H9 (cell line): ENCODE measurements around the gene DLG1. TPM values are rescaled to one million over a fixed set of nuclear protein-coding genes. Genes with fewer than 3 reads are reported as not detected.

Experiments used
- DNase-seq: peaks from one replicate; pipeline ENCODE4 v3.0.0-alpha.2; 2017
- H2AFZ ChIP-seq: one replicate; pipeline ENCODE4 v1.6.1; 2013; ENCODE audit warnings: mild to moderate bottlenecking, low read length, control low read depth, moderate library complexity
- H2AK5ac ChIP-seq: 2 replicates; pipeline ENCODE4 v1.6.1; 2013; ENCODE audit warnings: low read length, control low read depth, mixed read lengths; ENCODE audit not compliant: insufficient read length
- H2BK120ac ChIP-seq: one replicate; pipeline ENCODE4 v1.6.1; 2013; ENCODE audit warnings: low read depth, mild to moderate bottlenecking, low read length, control low read depth, inconsistent platforms; ENCODE audit not compliant: poor library complexity, severe bottlenecking
- H2BK12ac ChIP-seq: 2 replicates; pipeline ENCODE4 v1.6.1; 2013; ENCODE audit warnings: low read length, control low read depth, mixed read lengths, low read depth; ENCODE audit not compliant: insufficient read length
- H2BK15ac ChIP-seq: 2 replicates; pipeline ENCODE4 v1.6.1; 2013; ENCODE audit warnings: low read depth, low read length, control low read depth
- H2BK20ac ChIP-seq: one replicate; pipeline ENCODE4 v1.6.1; 2013; ENCODE audit warnings: low read depth, mild to moderate bottlenecking, low read length, control low read depth, inconsistent platforms; ENCODE audit not compliant: poor library complexity, severe bottlenecking
- H2BK5ac ChIP-seq: 2 replicates; pipeline ENCODE4 v1.6.1; 2013; ENCODE audit warnings: low read length, control low read depth, mixed read lengths; ENCODE audit not compliant: insufficient read length
- H3K14ac ChIP-seq: 2 replicates; pipeline ENCODE4 v1.6.1; 2013; ENCODE audit warnings: low read length, control low read depth; ENCODE audit not compliant: insufficient read depth
- H3K18ac ChIP-seq: 2 replicates; pipeline ENCODE4 v1.6.1; 2013; ENCODE audit warnings: low read depth, mild to moderate bottlenecking, mixed read lengths, low read length, control low read depth; ENCODE audit not compliant: insufficient read length
- H3K23ac ChIP-seq: 2 replicates; pipeline ENCODE4 v1.6.1; 2013; ENCODE audit warnings: low read length, control low read depth, mixed read lengths, low read depth; ENCODE audit not compliant: insufficient read length
- H3K23me2 ChIP-seq: 2 replicates; pipeline ENCODE4 v1.6.1; 2013; ENCODE audit warnings: low read depth, mild to moderate bottlenecking, mixed read lengths, low read length, control low read depth; ENCODE audit not compliant: insufficient read length, poor library complexity, severe bottlenecking
- H3K27ac ChIP-seq: 2 replicates; pipeline ENCODE4 v1.5.1; 2013; ENCODE audit warnings: low read length, control low read depth, mixed read lengths, low read depth; ENCODE audit not compliant: insufficient read length
- H3K27me3 ChIP-seq: 2 replicates; pipeline ENCODE4 v1.6.1; 2013; ENCODE audit warnings: low read length, control low read depth, inconsistent platforms; ENCODE audit not compliant: insufficient read depth
- H3K4ac ChIP-seq: 2 replicates; pipeline ENCODE4 v1.6.1; 2013; ENCODE audit warnings: low read depth, mild to moderate bottlenecking, control low read depth, inconsistent platforms, low read length, moderate library complexity
- H3K4me1 ChIP-seq: 2 replicates; pipeline ENCODE4 v1.6.1; 2013; ENCODE audit warnings: low read length, control low read depth, inconsistent platforms; ENCODE audit not compliant: insufficient read depth
- H3K4me2 ChIP-seq: 2 replicates; pipeline ENCODE4 v1.6.1; 2013; ENCODE audit warnings: low read length, control low read depth, mixed read lengths; ENCODE audit not compliant: insufficient read length, insufficient read depth
- H3K56ac ChIP-seq: 2 replicates; pipeline ENCODE4 v1.6.1; 2013; ENCODE audit warnings: low read depth, mild to moderate bottlenecking, mixed read lengths, low read length, control low read depth; ENCODE audit not compliant: insufficient read length
- H3K79me1 ChIP-seq: 2 replicates; pipeline ENCODE4 v1.6.1; 2013; ENCODE audit warnings: low read depth, mild to moderate bottlenecking, moderate library complexity, low read length, control low read depth, inconsistent platforms; ENCODE audit not compliant: insufficient read depth, poor library complexity, severe bottlenecking
- H3K79me2 ChIP-seq: 2 replicates; pipeline ENCODE4 v1.6.1; 2013; ENCODE audit warnings: low read length, control low read depth, inconsistent platforms; ENCODE audit not compliant: insufficient read depth
- H3K9ac ChIP-seq: 2 replicates; pipeline ENCODE4 v1.6.1; 2013; ENCODE audit warnings: low read length, control low read depth, mixed read lengths; ENCODE audit not compliant: insufficient read length; ENCODE audit errors: extremely low read depth
- H3K9me3 ChIP-seq: one replicate; pipeline ENCODE4 v1.6.1; 2013; ENCODE audit warnings: low read depth, low read length, inconsistent platforms; ENCODE audit not compliant: control insufficient read depth
- H3T11ph ChIP-seq: one replicate; pipeline ENCODE4 v1.6.1; 2013; ENCODE audit warnings: mild to moderate bottlenecking, low read length, control low read depth, inconsistent platforms
- H4K20me1 ChIP-seq: one replicate; pipeline ENCODE4 v1.6.1; 2013; ENCODE audit not compliant: control insufficient read depth, insufficient read length, insufficient read depth
- H4K5ac ChIP-seq: 2 replicates; pipeline ENCODE4 v1.6.1; 2013; ENCODE audit warnings: low read depth, mild to moderate bottlenecking, mixed read lengths, low read length, control low read depth; ENCODE audit not compliant: insufficient read length
- H4K8ac ChIP-seq: replicated peaks from 2 replicates; pipeline ENCODE4 v1.6.1; 2013; ENCODE audit warnings: low read length, control low read depth, mixed read lengths, low read depth; ENCODE audit not compliant: insufficient read length
- H4K91ac ChIP-seq: 2 replicates; pipeline ENCODE4 v1.6.1; 2013; ENCODE audit warnings: low read depth, mild to moderate bottlenecking, moderate library complexity, mixed read lengths, low read length, control low read depth; ENCODE audit not compliant: insufficient read length
- H3K27ac Mint-ChIP-seq, 3 experiments: 2 replicates in 2 of 3; 3 replicates in 1 of 3; pipeline ENCODE4 v1.8.0; 2020 to 2021; ENCODE audit warnings: mixed read lengths in 3 of 3, mild to moderate bottlenecking in 1 of 3, moderate library complexity in 1 of 3
- H3K27me3 Mint-ChIP-seq: 2 replicates; pipeline ENCODE4 v1.8.0; 2021; ENCODE audit warnings: low read depth, mild to moderate bottlenecking, moderate library complexity, mixed read lengths
- H3K36me3 Mint-ChIP-seq, 3 experiments: 2 replicates in 2 of 3; 3 replicates in 1 of 3; pipeline ENCODE4 v1.8.0; 2020 to 2021; ENCODE audit warnings: low read depth in 3 of 3, mixed read lengths in 3 of 3; ENCODE audit not compliant: insufficient read depth in 1 of 3
- H3K4me1 Mint-ChIP-seq, 2 experiments: 2 replicates each; pipeline ENCODE4 v1.8.0; 2020; ENCODE audit warnings: mixed read lengths in 2 of 2
- H3K4me3 Mint-ChIP-seq, 2 experiments: 2 replicates in 1 of 2; 3 replicates in 1 of 2; pipeline ENCODE4 v1.8.0; 2020 to 2021; ENCODE audit warnings: mild to moderate bottlenecking in 2 of 2, mixed read lengths in 2 of 2, moderate library complexity in 1 of 2
- H3K9me3 Mint-ChIP-seq, 2 experiments: 2 replicates in 1 of 2; 3 replicates in 1 of 2; pipeline ENCODE4 v1.8.0; 2020; ENCODE audit warnings: mild to moderate bottlenecking in 2 of 2, mixed read lengths in 2 of 2, moderate library complexity in 1 of 2
- WGBS: extraction: QIAGEN DNeasy Blood & Tissue Kit; methylation state at CpG from one replicate; pipeline ENCODE4 v1.1.7; 2013; ENCODE audit warnings: missing lambda C conversion rate, low lambda C conversion rate, mixed read lengths; ENCODE audit not compliant: insufficient read length; ENCODE audit errors: extremely low coverage; 5-methylcytosine and 5-hydroxymethylcytosine counted together
- total RNA-seq: library from RNA; stranded (reverse); gene quantifications from 2 replicates; pipeline ENCODE4 v1.2.1, GENCODE V29; 2021
- TF ChIP-seq, protein P1 (sequence below): fragments of 200-600 bp; sonication (generic); conservative IDR thresholded peaks from 3 replicates; pipeline ENCODE4 v1.8.0; 2021; ENCODE audit warnings: antibody characterized with exemption, mild to moderate bottlenecking

DLG1 gene
- total RNA-seq, 1 experiment from 2014 or later: 84.1 TPM

DNA sequence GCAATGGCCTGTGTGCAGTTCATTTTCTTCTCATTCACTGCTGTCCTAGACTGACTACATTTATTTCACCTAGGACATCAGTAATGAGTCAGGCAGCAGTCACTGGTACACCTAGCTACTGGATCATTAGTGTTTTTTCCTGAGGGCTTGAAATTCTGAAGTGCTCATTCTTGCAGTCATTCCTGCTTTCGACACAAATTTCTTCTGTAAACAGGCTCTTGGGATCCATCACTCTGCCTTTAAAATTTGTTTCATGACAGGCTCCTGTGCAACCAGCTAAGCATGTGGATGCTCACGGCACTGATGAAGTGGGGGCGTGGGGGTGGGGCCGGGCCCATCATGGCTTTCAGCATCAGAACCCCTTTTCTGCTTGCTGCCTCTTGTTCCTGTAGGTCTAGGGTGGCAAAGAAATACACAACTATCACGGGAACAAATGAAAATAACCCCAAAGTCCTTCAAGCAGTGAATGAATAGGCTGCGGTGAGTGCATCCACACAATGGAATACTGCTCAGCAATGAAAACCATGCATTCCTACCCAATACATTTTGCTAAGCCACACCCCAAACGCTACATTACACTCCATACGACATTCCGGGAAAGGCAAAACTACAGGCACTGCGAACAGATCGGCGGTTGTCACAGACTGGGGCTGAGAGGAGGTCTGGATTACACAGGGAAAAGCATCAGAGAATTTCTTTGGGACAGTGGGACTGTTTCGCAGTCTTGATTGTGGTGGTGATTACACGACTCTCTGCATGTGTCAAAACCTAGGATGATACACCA, 259.5 kb downstream of the DLG1 start:
- no peaks in the 10 kb centered on the region for H3K9me3 ChIP-seq
- no peaks in the 10 kb centered on the region; a peak in 1 of 7 replicates for H3K36me3 Mint-ChIP-seq
- no peak overlapping the region for H3K9ac ChIP-seq
- no peak overlapping the region for H4K91ac ChIP-seq
- no peak for DNase-seq
- H3K79me1 ChIP-seq: no peaks in the 10 kb centered on the region
- no peak overlapping the region for H2BK5ac ChIP-seq
- H2AFZ ChIP-seq: no peak overlapping the region
- no peaks in the 10 kb centered on the region for H3K23me2 ChIP-seq
- no peak overlapping the region for H2BK20ac ChIP-seq
- H3K23ac ChIP-seq: no peak overlapping the region
- H3K79me2 ChIP-seq: no peaks in the 10 kb centered on the region
- H3K27ac Mint-ChIP-seq: no peak overlapping the region; a peak in 1 of 7 replicates
- H4K20me1 ChIP-seq: no peaks in the 10 kb centered on the region
- no peak overlapping the region for H3K27ac ChIP-seq
- no peak overlapping the region for H4K5ac ChIP-seq
- H3K9me3 Mint-ChIP-seq: peaks cover 1% of the 10 kb centered on the region in 2 experiments; a peak in 2 of 5 replicates
- no CpG with 5 or more reads among the region's 14 CpGs for WGBS
- no peaks in the 10 kb centered on the region for H3K4me1 ChIP-seq
- H3K4ac ChIP-seq: no peak overlapping the region
- peaks cover 13% of the 10 kb centered on the region for H3K27me3 Mint-ChIP-seq
- no peak overlapping the region for H3K4me3 Mint-ChIP-seq
- H4K8ac ChIP-seq: no peak overlapping the region
- no peaks in the 10 kb centered on the region for H3K27me3 ChIP-seq
- TF ChIP-seq, protein P1, sequence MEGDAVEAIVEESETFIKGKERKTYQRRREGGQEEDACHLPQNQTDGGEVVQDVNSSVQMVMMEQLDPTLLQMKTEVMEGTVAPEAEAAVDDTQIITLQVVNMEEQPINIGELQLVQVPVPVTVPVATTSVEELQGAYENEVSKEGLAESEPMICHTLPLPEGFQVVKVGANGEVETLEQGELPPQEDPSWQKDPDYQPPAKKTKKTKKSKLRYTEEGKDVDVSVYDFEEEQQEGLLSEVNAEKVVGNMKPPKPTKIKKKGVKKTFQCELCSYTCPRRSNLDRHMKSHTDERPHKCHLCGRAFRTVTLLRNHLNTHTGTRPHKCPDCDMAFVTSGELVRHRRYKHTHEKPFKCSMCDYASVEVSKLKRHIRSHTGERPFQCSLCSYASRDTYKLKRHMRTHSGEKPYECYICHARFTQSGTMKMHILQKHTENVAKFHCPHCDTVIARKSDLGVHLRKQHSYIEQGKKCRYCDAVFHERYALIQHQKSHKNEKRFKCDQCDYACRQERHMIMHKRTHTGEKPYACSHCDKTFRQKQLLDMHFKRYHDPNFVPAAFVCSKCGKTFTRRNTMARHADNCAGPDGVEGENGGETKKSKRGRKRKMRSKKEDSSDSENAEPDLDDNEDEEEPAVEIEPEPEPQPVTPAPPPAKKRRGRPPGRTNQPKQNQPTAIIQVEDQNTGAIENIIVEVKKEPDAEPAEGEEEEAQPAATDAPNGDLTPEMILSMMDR: no peak
- H3K56ac ChIP-seq: no peak overlapping the region
- no peak overlapping the region for H3T11ph ChIP-seq
- peaks cover 3 to 6% of the 10 kb centered on the region in 2 experiments; a peak in 1 of 4 replicates for H3K4me1 Mint-ChIP-seq
- H3K4me2 ChIP-seq: no peak overlapping the region
- H3K14ac ChIP-seq: no peak overlapping the region
- H2BK12ac ChIP-seq: no peak overlapping the region
- no peak overlapping the region for H2BK15ac ChIP-seq
- H3K18ac ChIP-seq: no peak overlapping the region
- H2AK5ac ChIP-seq: no peak overlapping the region
- H2BK120ac ChIP-seq: no peak overlapping the region
